GM10266 (cell line): ENCODE data around the gene PLEKHG4B.

Source experiments
- DNase-seq: peaks from one replicate; pipeline ENCODE4 v3.0.0; 2012; ENCODE audit errors: extremely low spot score
- CTCF ChIP-seq: IDR thresholded peaks from 2 replicates; pipeline ENCODE4 v1.5.1; 2012; ENCODE audit warnings: mild to moderate bottlenecking, low read depth; ENCODE audit not compliant: control insufficient read depth, insufficient read depth; ENCODE audit errors: missing control alignments

The PLEKHG4B gene

GRCh38 chr5:184471-184870, 92.5 kb downstream of the PLEKHG4B start:
- TF ChIP-seq CTCF, result no peak
- DNase-seq, result no peak

- no peak for DNase-seq
- no peak for TF ChIP-seq CTCF
These were observed 93.4 kb downstream of the PLEKHG4B start for GRCh38 chr5:185095-186070.

- DNase-seq, result no peak
- TF ChIP-seq CTCF, result no peak
These were observed 94.4 kb downstream of the PLEKHG4B start for GRCh38 chr5:186091-187041.

GRCh38 chr5:187042-187431, 95.1 kb downstream of the PLEKHG4B start:
- no peak for DNase-seq
- no peak for TF ChIP-seq CTCF

GRCh38 chr5:187617-188451, 95.9 kb downstream of the PLEKHG4B start:
- no peak for TF ChIP-seq CTCF
- DNase-seq, result no peak

GRCh38 chr5:188488-189481, 96.8 kb downstream of the PLEKHG4B start:
- DNase-seq, result peak; percentile 96
- peak; percentile 91 for TF ChIP-seq CTCF
